ENCODE results near the gene GKN2.

DNA sequence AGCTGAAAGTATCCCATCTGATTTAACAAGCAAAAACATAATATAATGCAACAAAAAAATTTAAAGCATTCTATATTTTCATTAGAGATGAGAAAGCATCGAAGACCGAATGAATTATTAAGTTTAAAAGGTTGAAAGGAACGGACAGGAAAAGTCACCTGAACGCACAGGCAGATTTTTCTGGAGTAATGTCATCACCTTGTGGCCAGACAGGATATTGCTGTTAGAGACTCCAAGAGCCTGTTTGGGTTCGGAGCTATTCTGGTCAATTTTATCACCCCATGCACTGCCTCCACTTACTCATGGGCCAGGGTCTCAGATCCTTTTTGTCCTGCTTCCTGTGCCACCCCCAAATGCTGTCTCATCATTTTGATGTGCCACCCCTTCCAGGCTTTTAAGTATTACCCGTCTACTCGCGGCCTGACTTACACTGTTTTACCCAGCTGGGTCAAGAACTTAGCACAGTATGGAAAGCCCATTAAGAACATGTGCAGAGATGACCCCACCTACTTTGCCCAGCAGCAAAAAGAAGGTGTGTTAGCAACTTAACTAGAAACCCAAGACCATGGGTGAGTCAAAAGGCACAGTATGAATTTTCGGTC lies 27.3 kb downstream of the GKN2 start:
- TF ChIP-seq, protein P1, sequence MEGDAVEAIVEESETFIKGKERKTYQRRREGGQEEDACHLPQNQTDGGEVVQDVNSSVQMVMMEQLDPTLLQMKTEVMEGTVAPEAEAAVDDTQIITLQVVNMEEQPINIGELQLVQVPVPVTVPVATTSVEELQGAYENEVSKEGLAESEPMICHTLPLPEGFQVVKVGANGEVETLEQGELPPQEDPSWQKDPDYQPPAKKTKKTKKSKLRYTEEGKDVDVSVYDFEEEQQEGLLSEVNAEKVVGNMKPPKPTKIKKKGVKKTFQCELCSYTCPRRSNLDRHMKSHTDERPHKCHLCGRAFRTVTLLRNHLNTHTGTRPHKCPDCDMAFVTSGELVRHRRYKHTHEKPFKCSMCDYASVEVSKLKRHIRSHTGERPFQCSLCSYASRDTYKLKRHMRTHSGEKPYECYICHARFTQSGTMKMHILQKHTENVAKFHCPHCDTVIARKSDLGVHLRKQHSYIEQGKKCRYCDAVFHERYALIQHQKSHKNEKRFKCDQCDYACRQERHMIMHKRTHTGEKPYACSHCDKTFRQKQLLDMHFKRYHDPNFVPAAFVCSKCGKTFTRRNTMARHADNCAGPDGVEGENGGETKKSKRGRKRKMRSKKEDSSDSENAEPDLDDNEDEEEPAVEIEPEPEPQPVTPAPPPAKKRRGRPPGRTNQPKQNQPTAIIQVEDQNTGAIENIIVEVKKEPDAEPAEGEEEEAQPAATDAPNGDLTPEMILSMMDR (IDR thresholded peaks at IDR 0.05) = peak; percentile 63
- TF ChIP-seq, protein P2, sequence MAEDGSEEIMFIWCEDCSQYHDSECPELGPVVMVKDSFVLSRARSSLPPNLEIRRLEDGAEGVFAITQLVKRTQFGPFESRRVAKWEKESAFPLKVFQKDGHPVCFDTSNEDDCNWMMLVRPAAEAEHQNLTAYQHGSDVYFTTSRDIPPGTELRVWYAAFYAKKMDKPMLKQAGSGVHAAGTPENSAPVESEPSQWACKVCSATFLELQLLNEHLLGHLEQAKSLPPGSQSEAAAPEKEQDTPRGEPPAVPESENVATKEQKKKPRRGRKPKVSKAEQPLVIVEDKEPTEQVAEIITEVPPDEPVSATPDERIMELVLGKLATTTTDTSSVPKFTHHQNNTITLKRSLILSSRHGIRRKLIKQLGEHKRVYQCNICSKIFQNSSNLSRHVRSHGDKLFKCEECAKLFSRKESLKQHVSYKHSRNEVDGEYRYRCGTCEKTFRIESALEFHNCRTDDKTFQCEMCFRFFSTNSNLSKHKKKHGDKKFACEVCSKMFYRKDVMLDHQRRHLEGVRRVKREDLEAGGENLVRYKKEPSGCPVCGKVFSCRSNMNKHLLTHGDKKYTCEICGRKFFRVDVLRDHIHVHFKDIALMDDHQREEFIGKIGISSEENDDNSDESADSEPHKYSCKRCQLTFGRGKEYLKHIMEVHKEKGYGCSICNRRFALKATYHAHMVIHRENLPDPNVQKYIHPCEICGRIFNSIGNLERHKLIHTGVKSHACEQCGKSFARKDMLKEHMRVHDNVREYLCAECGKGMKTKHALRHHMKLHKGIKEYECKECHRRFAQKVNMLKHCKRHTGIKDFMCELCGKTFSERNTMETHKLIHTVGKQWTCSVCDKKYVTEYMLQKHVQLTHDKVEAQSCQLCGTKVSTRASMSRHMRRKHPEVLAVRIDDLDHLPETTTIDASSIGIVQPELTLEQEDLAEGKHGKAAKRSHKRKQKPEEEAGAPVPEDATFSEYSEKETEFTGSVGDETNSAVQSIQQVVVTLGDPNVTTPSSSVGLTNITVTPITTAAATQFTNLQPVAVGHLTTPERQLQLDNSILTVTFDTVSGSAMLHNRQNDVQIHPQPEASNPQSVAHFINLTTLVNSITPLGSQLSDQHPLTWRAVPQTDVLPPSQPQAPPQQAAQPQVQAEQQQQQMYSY (CRISPR knock-in tag; IDR thresholded peaks at IDR 0.05) = no peak
- TF ChIP-seq NR2C2 (CRISPR knock-in tag; IDR thresholded peaks at IDR 0.05) = no peak
- TF ChIP-seq, protein P3, sequence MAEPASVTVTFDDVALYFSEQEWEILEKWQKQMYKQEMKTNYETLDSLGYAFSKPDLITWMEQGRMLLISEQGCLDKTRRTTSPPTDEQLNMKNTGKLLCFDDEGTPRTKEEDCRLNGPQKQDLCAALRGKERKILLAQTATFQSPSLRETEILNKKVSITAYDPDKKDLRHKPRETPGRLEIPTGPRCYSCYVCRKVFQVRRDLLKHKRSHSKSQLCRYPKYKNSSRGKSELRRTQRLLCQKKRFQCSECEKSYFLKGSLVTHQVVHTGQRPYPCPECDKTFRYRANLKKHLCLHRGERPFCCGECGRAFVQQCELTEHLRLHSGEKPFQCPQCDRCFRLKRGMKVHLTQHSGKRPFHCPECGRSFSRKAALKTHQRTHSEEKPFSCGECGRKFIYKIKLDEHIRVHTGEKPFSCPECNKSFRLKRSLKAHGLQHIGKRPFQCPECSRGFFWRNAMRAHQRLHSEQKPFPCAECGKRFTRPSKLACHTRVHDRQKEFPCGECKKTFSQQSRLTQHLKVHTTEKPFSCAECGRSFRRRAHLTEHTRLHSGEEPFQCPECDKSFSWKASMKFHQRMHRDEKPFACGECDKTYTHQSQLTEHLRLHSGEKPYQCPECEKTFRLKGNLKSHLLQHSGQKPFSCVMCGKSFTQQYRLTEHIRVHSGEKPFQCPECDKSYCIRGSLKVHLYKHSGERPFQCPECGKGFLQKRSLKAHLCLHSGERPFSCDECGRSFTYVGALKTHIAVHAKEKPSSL (CRISPR knock-in tag; conservative IDR thresholded peaks at IDR 0.05) = no peak
- TF ChIP-seq, protein P4, sequence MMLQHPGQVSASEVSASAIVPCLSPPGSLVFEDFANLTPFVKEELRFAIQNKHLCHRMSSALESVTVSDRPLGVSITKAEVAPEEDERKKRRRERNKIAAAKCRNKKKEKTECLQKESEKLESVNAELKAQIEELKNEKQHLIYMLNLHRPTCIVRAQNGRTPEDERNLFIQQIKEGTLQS (CRISPR knock-in tag; conservative IDR thresholded peaks at IDR 0.05) = no peak
- TF ChIP-seq ZNF396 (CRISPR knock-in tag; IDR thresholded peaks at IDR 0.05; ENCODE audit: borderline replicate concordance) = no peak
- TF ChIP-seq, protein P5, sequence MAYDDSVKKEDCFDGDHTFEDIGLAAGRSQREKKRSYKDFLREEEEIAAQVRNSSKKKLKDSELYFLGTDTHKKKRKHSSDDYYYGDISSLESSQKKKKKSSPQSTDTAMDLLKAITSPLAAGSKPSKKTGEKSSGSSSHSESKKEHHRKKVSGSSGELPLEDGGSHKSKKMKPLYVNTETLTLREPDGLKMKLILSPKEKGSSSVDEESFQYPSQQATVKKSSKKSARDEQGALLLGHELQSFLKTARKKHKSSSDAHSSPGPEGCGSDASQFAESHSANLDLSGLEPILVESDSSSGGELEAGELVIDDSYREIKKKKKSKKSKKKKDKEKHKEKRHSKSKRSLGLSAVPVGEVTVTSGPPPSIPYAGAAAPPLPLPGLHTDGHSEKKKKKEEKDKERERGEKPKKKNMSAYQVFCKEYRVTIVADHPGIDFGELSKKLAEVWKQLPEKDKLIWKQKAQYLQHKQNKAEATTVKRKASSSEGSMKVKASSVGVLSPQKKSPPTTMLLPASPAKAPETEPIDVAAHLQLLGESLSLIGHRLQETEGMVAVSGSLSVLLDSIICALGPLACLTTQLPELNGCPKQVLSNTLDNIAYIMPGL (CRISPR knock-in tag; IDR thresholded peaks at IDR 0.05) = no peak
- TF ChIP-seq ZNF317 (CRISPR knock-in tag; IDR thresholded peaks at IDR 0.05; ENCODE audit: borderline replicate concordance, low read depth) = no peak
- no peak for TF ChIP-seq ZNF219 (CRISPR knock-in tag; IDR thresholded peaks at IDR 0.05; ENCODE audit: borderline replicate concordance)

Data from WTC11 (cell line).